ENCODE results near the gene STAT5B. TPM values are rescaled to one million over a fixed set of nuclear protein-coding genes. Genes with fewer than 3 reads are reported as not detected.

STAT5B gene
- total and polyA plus RNA-seq, 2 of the 13 experiments (the other 11 are each of a cell fraction or from before 2014, with no cell fraction given), result 21.0 to 42.8 TPM

DNA sequence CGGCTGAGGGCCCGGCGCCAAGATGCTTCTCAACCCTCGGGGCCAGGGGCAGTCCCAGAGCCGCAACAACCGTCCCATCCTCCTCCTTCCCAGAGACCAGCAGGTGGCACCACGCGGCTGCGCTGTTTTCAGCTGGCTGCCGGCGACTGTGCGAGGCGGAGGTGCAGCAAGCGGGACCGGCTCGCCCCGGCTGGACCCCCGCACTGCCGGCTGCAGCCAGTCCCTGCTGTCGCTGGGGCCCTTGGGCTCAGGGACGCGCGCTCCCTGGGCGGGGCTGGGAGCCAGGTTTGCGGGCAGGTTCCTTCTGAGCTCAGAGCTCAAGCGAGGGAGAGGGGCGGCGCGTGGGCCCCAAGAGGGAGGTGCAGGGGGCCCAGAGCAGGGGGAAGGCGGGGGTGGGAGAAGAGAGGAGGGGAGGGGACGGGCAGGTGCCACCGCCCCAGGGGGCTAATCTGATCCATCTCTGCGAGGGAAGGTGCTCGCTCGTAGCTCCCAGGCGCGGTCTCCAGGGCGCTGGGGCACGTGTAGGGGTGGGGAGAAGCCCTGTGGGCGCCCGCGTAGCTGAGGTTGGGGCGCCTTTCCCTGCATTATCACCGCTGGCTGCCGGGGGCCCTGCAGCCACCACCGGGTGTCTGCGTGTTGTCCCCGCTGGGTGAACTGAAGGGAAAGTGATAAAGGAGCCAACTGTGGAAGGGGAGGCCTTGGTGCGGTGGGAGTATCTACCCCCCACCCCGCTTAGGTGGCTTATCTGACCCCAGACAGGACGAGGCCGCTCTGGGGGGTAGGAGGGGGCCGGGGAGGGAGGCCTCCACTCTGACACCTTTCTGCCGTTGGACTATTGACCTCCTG, 36.3 kb upstream of the STAT5B start (continued):
- TF ChIP-seq ZBTB20 (CRISPR knock-in tag; IDR thresholded peaks at IDR 0.05; ENCODE audit: borderline replicate concordance, low read depth) (peak; percentile 72; the same call in 1 of the 2 replicates), ZZZ3 (CRISPR knock-in tag; IDR thresholded peaks at IDR 0.05; ENCODE audit: borderline replicate concordance) (0 out of 2 replicates have a peak, but pooled peaks have one; percentile 20), ZNF781 (CRISPR knock-in tag; IDR thresholded peaks at IDR 0.05; ENCODE audit: borderline replicate concordance, not compliant biosample characterization) (peak; percentile 69), NR2F1 (CRISPR knock-in tag; IDR thresholded peaks at IDR 0.05) (no peak), HIVEP1 (CRISPR knock-in tag; IDR thresholded peaks at IDR 0.05) (peak; percentile 54), KMT2B (CRISPR knock-in tag; IDR thresholded peaks at IDR 0.05) (peak; percentile 72), PRPF4 (IDR thresholded peaks at IDR 0.05; ENCODE audit: low read depth, low read length, poor library complexity, severe bottlenecking) (no peak), MED8 (CRISPR knock-in tag; IDR thresholded peaks at IDR 0.05; ENCODE audit: insufficient replicate concordance) (peak; percentile 68), TAF15 (IDR thresholded peaks at IDR 0.05; ENCODE audit: low read depth, low read length, poor library complexity, severe bottlenecking) (peak; percentile 87), DR1 (CRISPR knock-in tag; IDR thresholded peaks at IDR 0.05) (peak; percentile 51; the same call in 1 of the 2 replicates), MED1 (CRISPR knock-in tag; IDR thresholded peaks at IDR 0.05) (peak; percentile 50; the same call in 1 of the 2 replicates)
- TF ChIP-seq, protein P1, sequence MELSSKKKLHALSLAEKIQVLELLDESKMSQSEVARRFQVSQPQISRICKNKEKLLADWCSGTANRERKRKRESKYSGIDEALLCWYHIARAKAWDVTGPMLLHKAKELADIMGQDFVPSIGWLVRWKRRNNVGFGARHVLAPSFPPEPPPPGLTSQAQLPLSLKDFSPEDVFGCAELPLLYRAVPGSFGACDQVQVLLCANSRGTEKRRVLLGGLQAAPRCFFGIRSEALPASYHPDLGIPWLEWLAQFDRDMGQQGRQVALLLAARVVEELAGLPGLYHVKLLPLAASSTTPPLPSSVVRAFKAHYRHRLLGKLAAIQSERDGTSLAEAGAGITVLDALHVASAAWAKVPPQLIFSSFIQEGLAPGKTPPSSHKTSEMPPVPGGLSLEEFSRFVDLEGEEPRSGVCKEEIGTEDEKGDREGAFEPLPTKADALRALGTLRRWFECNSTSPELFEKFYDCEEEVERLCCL (CRISPR knock-in tag; IDR thresholded peaks at IDR 0.05; ENCODE audit: borderline replicate concordance), result no peak
- TF ChIP-seq, protein P2, sequence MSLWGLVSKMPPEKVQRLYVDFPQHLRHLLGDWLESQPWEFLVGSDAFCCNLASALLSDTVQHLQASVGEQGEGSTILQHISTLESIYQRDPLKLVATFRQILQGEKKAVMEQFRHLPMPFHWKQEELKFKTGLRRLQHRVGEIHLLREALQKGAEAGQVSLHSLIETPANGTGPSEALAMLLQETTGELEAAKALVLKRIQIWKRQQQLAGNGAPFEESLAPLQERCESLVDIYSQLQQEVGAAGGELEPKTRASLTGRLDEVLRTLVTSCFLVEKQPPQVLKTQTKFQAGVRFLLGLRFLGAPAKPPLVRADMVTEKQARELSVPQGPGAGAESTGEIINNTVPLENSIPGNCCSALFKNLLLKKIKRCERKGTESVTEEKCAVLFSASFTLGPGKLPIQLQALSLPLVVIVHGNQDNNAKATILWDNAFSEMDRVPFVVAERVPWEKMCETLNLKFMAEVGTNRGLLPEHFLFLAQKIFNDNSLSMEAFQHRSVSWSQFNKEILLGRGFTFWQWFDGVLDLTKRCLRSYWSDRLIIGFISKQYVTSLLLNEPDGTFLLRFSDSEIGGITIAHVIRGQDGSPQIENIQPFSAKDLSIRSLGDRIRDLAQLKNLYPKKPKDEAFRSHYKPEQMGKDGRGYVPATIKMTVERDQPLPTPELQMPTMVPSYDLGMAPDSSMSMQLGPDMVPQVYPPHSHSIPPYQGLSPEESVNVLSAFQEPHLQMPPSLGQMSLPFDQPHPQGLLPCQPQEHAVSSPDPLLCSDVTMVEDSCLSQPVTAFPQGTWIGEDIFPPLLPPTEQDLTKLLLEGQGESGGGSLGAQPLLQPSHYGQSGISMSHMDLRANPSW (CRISPR knock-in tag; IDR thresholded peaks at IDR 0.05; ENCODE audit: borderline replicate concordance), result no peak
- TF ChIP-seq, protein P3, sequence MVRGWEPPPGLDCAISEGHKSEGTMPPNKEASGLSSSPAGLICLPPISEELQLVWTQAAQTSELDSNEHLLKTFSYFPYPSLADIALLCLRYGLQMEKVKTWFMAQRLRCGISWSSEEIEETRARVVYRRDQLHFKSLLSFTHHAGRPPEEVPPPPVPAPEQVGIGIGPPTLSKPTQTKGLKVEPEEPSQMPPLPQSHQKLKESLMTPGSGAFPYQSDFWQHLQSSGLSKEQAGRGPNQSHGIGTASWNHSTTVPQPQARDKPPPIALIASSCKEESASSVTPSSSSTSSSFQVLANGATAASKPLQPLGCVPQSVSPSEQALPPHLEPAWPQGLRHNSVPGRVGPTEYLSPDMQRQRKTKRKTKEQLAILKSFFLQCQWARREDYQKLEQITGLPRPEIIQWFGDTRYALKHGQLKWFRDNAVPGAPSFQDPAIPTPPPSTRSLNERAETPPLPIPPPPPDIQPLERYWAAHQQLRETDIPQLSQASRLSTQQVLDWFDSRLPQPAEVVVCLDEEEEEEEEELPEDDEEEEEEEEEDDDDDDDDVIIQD (CRISPR knock-in tag; IDR thresholded peaks at IDR 0.05; ENCODE audit: low read depth), result no peak
- TF ChIP-seq, protein P4, sequence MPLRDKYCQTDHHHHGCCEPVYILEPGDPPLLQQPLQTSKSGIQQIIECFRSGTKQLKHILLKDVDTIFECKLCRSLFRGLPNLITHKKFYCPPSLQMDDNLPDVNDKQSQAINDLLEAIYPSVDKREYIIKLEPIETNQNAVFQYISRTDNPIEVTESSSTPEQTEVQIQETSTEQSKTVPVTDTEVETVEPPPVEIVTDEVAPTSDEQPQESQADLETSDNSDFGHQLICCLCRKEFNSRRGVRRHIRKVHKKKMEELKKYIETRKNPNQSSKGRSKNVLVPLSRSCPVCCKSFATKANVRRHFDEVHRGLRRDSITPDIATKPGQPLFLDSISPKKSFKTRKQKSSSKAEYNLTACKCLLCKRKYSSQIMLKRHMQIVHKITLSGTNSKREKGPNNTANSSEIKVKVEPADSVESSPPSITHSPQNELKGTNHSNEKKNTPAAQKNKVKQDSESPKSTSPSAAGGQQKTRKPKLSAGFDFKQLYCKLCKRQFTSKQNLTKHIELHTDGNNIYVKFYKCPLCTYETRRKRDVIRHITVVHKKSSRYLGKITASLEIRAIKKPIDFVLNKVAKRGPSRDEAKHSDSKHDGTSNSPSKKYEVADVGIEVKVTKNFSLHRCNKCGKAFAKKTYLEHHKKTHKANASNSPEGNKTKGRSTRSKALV (CRISPR knock-in tag; IDR thresholded peaks at IDR 0.05), result no peak; the same call in 1 of the 2 replicates
- TF ChIP-seq, protein P5, sequence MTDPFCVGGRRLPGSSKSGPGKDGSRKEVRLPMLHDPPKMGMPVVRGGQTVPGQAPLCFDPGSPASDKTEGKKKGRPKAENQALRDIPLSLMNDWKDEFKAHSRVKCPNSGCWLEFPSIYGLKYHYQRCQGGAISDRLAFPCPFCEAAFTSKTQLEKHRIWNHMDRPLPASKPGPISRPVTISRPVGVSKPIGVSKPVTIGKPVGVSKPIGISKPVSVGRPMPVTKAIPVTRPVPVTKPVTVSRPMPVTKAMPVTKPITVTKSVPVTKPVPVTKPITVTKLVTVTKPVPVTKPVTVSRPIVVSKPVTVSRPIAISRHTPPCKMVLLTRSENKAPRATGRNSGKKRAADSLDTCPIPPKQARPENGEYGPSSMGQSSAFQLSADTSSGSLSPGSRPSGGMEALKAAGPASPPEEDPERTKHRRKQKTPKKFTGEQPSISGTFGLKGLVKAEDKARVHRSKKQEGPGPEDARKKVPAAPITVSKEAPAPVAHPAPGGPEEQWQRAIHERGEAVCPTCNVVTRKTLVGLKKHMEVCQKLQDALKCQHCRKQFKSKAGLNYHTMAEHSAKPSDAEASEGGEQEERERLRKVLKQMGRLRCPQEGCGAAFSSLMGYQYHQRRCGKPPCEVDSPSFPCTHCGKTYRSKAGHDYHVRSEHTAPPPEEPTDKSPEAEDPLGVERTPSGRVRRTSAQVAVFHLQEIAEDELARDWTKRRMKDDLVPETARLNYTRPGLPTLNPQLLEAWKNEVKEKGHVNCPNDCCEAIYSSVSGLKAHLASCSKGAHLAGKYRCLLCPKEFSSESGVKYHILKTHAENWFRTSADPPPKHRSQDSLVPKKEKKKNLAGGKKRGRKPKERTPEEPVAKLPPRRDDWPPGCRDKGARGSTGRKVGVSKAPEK (CRISPR knock-in tag; IDR thresholded peaks at IDR 0.05; ENCODE audit: borderline replicate concordance), result 0 out of 2 replicates have a peak, but pooled peaks have one; percentile 48
